8988T (cell line): ENCODE results near the gene CIROP.

Experiments used
- DNase-seq: peaks from one replicate; pipeline ENCODE4 v3.0.0; 2011

CIROP gene, protein sequence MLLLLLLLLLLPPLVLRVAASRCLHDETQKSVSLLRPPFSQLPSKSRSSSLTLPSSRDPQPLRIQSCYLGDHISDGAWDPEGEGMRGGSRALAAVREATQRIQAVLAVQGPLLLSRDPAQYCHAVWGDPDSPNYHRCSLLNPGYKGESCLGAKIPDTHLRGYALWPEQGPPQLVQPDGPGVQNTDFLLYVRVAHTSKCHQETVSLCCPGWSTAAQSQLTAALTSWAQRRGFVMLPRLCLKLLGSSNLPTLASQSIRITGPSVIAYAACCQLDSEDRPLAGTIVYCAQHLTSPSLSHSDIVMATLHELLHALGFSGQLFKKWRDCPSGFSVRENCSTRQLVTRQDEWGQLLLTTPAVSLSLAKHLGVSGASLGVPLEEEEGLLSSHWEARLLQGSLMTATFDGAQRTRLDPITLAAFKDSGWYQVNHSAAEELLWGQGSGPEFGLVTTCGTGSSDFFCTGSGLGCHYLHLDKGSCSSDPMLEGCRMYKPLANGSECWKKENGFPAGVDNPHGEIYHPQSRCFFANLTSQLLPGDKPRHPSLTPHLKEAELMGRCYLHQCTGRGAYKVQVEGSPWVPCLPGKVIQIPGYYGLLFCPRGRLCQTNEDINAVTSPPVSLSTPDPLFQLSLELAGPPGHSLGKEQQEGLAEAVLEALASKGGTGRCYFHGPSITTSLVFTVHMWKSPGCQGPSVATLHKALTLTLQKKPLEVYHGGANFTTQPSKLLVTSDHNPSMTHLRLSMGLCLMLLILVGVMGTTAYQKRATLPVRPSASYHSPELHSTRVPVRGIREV

DNA sequence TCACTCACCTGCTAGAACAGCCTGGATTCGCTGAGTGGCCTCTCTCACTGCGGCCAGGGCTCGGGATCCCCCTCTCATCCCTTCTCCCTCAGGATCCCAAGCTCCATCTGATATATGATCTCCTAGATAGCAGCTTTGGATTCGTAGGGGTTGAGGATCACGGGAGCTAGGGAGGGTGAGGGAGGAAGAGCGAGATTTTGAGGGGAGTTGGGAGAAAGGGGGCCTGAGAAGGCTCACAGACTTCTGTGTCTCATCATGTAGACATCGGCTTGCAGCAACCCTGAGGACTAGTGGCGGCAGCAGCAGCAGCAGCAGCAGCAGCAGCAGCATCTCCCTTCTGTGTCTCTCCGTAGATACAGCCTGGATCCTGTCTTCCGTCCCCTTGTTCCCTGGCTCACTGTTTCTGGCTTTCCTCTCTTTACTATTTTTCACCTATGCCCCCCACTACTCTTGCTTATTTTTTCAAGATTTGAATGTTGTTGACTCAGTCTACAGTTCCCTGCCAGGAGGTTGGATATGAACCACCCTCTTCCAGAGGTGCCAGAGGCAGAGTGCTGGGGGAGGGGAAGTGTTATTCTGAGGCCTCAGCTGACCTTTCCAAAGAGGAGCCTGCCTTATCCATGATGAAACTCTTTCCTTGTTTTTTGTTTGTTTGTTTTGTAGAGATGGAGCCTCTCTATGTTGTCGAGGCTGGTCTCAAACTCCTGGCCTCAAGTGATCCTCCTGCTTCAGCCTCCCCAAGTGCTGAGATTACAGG, at the start of gene CIROP:
Gene CIROP, minus strand, starts transcription at position 399 of the 757 bp plus-strand sequence. Its CDS starts 69 bp downstream, at position 330.
- DNase-seq = no peak

GRCh38 chr14:23153851-23154796, 49.3 kb upstream of the CIROP start:
- DNase-seq = no peak

GRCh38 chr14:23151342-23151741, 46.6 kb upstream of the CIROP start:
- DNase-seq = no peak

GRCh38 chr14:23149745-23150144, 45.0 kb upstream of the CIROP start:
- DNase-seq = no peak

- no peak for DNase-seq
These were observed 43.9 kb upstream of the CIROP start for GRCh38 chr14:23148591-23149249.

DNA sequence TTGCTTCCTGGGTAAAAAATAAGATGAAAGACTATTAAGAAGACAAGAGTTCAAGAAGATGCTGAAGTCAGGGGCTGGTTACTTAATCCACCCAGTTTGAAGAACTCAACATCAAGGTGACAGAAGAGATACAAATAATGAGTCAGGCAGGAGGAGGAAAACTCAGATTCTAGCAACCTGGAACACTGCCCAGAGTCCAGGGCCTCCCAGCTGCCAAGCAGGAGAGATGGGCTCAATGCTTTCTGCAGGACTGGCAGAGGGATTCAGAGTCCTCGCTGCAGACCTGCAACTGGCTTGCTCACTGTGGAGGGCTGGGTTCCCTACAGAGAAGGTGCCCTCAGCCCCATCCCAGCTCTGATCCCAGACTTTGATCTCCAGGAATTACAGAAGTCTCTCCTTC, 42.9 kb upstream of the CIROP start:
- DNase-seq = no peak

DNA sequence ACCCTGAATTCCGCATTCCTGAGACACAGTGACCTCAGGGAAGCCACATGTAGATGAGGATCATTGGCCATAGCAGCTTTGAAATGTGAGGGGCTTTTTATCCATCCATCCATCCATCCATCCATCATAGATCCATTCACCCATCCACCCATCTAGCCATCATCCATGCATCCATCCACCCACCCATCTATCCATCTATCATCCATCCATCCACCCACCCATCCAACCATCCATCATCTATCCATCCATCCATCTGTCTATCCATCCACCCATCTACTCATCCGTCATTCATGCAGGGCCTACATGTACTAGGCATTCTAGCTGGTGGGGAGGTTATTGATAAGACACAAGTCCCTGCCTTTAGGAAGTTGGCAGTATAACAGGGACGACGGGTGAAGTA, 42.2 kb upstream of the CIROP start:
- no peak for DNase-seq

DNA sequence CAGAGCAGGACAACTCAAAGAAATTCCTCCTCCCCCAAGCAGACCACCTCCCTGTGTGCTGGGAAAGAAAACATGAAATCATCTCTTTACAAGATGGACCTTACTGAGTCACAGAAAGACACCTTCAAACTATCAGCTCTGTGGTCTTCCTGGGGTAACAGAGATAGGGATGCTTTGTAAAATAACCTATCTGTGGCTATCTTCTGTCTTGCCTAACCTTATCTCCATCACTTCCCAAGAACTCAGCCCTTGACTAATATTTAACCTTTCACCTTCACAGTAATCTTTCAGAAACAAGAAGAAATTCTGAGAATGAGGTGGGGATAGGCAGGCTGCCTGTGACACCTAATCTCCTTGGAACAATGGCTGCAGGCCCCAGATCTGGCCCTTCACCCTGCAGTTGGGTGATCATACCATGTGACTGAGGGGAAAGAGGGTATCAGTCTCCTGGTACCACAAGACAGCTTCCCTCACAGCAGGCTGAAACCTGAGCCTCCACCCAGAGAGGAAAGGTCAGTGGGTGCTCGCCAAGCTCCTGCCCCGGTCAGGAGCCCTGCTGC, 41.6 kb upstream of the CIROP start:
- DNase-seq = no peak

- DNase-seq = no peak
These were observed 41.1 kb upstream of the CIROP start for GRCh38 chr14:23145794-23146350.

DNA sequence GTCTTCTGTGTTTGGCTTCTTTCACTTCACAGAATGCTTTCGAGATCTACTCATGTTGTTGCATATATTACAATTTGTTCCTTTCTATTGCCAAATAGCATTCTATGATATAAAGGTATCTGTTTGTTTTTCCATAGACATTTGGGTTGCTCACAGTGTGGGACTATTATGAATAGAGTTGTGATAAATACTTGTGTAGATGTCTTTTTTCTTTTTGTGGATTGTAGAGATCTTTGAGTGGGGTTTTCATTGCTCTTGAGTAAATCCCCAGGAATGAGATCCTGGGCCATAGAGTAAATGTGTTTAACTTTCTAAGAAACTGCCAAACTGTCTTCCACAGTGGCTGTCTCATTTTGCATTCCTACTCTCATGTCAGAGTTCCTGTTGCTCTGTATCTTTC, 39.1 kb upstream of the CIROP start:
- DNase-seq = no peak

DNA sequence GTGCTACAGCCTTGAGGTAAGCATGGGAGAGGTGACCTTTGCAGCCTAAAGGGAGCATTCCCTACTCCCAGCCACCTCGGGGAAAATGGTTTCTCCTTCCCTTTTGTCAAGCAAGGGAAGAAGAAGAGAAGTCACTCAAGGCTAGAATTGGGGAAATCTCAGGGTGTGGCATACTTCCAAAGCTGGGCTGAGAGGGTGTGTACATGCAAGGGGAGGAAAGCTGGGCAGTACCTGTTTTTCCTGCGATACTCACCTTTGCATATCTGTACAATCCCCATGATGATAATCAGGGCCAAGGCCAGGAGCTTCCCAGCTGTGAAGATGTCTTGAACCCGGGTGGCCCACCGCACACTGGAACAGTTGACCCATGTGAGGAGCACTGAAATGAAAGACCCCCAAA, 38.0 kb upstream of the CIROP start:
- no peak for DNase-seq

- DNase-seq = no peak
These were observed 37.1 kb upstream of the CIROP start for GRCh38 chr14:23141706-23142444.

- DNase-seq = no peak
These were observed 35.6 kb upstream of the CIROP start for GRCh38 chr14:23140371-23140770.

DNA sequence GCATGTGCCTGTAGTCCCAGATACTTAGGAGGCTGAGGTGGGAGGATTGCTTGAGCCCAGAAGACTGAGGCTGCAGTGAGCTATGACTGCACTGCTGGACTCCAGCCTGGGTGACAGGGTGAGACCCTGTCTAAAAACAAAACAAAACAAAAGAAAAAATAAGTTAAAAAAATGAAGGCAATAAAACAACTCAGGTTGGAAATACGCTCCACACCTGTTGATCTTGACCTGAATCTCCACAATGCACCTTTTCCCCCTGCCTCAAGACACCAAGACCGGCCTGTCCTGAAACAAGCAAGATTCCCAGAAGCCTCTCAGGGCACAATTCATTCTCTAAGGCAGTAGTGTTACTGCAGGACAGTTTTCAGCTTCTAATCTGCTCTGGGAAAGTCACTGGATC, 35.1 kb upstream of the CIROP start:
- DNase-seq = no peak

GRCh38 chr14:23137813-23138535, 33.2 kb upstream of the CIROP start:
- no peak for DNase-seq

DNA sequence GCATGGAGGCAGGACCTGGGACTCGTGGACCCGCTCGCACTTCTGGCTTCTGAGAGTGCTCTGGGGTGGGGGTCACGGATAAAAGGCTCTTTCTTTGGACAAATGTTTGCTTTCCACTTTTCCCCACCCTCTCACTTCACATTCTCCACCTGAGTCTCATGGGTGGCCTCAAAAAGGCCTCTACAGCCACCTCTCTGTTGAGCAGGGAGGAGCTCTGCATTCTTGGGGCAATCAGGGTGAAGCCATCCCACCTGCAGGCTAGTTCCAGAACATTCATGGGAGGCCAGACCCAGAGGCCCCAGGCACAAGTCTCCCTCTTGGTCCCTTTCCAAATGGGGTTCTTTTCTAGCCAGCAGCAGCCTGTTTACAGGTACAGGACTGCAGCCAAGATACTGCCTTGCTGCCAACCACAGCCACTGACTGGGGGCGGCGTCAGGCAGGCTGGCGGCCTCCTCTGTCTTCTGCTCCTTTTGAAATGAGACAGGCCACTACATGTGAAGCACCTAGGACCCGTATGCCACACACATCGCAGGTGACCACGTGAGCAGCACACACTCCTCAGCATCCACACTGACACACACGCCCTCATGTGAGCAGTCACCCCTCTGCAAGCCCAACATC, 32.5 kb upstream of the CIROP start:
- no peak for DNase-seq

GRCh38 chr14:23136566-23137133, 31.9 kb upstream of the CIROP start:
- DNase-seq = no peak

- no peak for DNase-seq
These were observed 28.2 kb upstream of the CIROP start for GRCh38 chr14:23132970-23133369.

GRCh38 chr14:23131482-23131881, 26.7 kb upstream of the CIROP start:
- DNase-seq = no peak
